GM21423 (cell line): ENCODE results near the gene CCDC57.
"Not testable (repeated sequence)": the region's sequence is repeated elsewhere in the genome, so short reads cannot be mapped to it uniquely, and the experiment has no call there.

ENCODE experiments used
- ATAC-seq: cut with Tn5 transposase; IDR thresholded peaks from one replicate; pipeline ENCODE4 v1.9.1; 2021; ENCODE audit warnings: mild to moderate bottlenecking, moderate library complexity; ENCODE audit not compliant: unreplicated experiment

Gene CCDC57

DNA sequence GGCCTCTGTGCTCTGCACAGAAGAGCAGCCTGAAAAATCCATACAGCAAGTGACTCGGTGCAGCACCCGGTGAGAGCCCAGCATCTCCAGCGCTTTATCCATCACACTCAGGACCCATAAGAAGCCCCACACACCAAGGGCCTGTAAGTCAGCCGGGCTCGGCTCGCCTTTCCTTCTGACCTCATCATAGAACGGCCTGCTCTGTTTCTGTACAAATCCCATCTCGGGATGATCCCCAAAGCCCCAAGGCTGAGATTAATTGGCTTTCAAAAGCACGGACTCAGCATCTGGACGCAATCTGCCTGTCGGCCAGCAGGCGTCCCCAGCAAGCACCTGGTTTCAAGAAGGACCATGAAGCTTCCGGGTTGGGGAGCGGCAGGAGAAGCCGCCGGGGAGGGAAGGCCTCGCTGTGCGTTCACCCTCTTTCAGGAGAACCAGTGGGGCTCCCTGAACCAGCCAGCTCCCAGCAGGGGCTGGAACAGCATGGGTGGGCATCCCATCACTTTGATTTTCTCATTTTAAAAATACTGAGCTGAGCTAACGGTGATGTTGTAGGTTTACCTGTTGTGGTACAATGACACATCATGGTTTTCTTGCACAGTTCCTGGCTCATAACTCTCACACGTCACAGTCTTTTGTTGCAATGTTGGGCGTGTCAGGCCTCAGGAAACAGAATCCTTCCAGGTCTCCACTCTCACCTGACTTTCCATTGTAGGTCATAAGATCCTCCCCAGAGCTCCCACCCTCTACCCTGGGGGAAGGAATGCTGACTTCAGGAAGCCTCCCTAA, 6.7 kb downstream of the CCDC57 start:
- peak; percentile 70 for ATAC-seq

DNA sequence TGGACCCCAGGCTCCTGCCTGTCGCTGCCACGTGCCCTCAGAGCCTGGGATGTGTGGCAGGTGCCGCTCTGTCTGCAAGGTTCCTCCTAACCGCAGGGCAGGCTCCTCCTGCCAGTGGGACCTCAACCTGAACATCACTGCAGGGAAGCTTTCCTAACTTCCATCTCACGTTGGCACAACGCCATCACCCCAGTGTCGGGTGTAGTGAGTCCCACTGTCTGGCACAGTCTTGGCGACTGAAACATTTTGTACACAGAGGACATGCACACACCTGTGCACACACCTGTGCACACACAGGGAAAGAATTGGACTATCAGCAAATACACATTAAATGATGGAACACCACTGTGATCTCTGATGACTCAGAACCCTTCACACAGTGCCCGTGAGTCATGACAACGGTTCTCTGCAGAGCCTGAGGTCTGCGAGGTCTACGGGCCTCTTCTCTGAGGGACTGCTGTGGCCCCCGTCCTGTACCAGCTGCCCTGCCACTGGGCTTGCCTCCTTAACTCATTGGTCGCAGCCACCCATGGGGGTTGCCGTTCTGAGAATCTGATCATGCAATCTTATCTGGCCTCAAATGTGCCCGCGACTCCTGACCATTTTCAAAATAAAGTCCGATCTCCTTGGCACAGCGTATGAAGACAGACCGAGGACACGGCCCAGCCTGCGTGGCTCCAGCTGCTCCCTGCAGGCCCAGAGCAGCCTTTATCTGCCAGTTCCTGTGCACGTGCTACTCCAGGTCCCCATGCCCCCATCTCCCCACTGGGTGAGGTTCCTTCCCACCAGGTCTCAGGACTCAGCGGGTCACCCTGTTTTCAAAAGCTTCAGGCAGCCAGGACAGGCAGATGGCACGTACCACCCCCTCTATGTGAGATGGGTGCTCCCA, 7.6 kb downstream of the CCDC57 start:
- no peak for ATAC-seq

DNA sequence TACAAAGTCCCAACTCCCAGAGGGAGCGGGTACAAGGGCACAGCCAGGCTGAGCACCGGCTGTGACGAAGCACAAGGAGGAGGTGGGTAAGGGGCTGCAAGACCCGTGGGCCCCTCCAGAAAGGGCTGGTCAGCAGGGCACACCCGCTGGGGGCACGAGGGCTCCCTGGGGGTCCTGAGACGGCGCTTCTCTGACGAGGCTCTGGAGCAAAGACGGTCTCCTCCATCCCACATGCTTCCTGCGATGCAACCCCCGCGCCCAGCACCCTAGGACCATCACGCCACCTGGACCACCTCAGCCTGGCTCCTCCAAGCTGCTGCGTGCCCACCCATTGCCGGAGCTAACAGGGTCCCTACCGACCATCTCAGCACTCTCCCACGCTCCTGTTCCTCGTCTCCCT, 8.7 kb downstream of the CCDC57 start:
- no peak for ATAC-seq

DNA sequence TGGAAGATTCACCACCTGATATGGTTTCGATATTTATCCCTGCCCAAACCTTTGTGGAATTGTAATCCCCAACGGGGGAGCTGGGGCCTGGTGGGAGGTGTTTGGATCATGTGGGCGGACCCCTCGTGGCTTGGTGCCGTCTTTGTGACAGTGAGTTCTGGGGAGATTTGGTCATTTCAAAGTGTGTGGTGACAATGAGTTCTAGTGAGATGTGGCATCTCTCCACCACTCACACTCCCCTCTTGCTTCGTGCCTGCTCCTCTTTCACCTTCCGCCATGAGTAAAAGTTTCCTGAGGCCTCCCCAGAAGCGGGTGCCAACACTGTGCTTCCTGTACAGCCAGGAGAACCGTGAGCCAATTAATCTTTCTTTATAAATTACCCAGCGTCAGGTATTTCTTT, 9.7 kb downstream of the CCDC57 start:
- ATAC-seq = no peak

DNA sequence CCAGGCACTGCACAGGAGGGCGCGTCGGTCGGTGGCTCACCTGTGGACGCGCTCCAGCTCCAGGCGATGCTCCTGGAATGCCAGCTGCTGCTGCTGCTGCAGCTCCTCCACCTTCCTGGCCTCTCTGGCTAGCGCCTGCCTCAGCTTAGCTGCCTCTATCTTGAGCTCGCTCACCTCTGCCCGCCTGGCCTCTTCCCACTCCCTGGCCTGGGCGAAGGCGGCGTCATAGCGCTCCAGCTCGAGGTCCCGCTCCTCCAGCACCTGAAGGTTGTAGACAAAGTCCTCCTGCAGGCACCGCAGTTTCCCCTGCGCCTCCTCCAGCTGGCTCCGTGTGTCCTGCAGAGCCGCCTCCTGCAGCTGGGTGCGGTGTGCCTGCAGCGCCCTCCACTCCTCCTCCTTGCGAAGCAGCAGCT, 11.1 kb downstream of the CCDC57 start:
- no peak for ATAC-seq

DNA sequence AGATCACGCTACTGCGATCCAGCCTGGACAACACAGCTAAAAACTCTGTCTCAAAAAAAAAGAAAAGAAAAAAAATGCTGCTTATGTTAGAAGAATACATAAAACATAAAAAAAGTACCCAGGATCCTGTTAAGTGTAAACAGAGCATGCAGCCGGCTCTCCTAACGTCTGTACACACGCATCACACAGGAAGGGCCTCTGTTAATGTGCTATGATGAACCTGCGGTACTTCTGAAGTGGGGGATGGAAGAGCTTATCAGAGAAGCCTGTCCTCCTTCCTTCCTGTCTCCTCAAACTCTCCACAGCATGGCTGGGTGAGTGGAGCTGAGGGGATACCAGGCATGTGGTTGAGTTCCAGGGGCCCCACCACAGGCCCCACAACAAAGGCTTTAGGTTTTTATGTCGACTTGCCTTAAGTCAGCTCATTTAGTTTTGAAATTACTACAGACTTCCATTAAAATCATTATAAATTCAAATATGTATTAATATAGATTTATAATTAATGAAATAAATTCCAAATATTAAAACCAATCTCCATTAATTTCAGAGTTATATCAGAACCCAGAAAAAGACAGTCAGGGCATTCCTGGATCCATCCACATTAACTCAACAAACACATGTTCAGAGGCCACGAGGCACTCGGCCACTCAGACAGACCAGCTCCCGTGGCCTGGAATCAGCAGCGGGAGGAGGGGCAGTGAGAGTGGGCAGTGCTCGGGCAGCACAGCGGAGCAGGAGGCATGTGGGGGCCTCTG, 11.7 kb downstream of the CCDC57 start:
- no peak for ATAC-seq

DNA sequence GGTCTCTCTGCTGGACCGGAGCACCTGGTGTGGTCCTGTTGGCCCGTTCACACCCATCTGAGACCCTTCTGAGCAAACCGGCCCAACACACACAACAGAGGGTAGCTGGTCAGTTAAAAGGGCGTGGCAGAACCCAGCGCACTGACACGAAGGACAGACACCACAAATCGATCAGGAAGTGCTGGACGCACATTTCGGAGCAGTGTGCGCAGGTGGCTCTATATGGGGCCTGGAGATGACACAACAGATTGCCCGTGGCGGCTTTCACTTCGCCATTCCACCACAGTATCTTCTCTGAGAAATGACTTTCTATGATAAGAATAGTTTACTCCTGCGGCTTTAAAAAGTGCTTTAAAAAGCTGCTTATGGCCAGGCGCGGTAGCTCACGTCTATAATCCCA, 12.5 kb downstream of the CCDC57 start:
- no peak for ATAC-seq

DNA sequence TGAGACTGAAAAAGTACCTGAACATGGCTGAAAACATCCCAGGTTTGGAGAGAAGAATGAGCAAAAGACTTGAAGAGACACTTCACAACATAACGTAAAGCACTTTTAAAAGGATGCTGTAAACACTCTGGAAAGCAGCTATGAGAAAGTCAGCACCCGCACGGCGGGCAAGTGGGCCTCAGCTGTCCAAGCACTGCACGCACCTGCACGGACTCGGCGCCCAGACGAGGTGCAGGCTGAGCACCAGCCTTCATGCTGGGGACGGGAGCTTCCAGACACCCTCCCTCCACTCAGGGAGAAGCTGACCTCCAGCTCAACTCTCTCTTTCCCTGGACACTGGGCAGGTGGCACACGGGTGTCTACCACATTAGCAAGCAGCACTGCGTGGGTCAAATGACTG, 13.1 kb downstream of the CCDC57 start:
- ATAC-seq = no peak

DNA sequence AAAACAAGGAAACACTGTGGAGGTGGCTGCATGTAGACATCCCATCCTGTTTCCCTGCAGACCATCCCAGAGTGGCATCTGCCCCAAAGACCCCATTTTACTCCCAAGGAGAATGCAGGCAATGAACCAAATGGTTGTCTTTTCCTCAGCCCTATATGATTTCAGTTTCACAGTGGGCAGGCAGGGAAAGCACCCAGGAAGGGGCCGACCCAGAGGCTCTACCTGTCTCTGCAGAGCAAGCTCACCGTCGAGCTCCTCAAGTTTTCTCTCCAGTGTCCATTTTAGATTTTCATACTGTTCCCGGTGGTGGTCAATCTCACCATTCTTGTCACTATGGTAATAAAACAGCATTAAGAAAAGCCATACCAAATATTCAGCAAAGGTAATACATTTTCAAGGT, 14.6 kb downstream of the CCDC57 start:
- ATAC-seq = no peak

DNA sequence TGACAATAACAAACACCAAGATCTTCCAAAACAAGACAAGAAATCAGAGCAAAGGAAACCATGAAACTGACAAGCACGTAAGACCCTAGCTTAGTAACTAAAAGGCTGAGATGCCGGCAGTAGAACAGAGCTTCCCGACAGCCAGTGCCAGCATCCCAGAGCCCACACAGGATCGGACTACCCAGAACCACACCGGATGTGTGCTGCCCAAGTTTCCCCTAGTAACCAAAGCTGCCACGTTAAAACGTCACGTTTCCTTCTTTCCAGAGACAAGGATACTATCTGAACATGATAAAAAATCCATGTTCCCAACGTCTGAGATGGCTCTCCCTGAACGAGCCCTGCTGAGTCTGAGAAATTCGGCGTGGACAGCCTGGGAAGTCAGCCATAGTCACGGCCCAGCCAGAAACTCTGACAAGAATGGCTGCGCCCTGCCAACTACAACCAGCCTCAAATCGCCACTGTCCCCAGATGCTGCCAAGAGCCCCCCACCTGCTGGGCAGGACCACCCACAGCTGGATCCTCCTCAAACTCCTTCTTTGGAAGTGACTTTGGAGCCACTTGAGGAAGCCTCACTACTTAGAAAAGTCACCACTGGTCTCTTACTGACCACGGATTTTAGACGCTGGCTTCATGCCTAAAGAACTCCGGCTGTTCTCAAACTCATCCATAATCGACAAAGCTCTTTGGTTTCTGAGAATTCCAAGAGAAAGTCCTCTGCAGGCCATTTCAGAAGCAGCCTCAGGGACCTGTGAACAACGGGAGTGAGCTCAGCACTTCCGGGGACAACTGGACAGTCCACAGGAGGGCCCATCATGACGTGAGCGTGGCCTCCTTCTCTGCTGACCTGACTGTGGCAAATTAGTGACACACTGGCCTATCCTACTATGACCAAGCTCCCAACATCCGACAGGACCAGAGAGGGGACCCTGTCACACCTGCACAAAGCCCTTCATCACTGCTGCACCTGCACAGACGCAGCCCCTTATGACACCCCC, 16.7 kb downstream of the CCDC57 start:
- ATAC-seq = no peak

DNA sequence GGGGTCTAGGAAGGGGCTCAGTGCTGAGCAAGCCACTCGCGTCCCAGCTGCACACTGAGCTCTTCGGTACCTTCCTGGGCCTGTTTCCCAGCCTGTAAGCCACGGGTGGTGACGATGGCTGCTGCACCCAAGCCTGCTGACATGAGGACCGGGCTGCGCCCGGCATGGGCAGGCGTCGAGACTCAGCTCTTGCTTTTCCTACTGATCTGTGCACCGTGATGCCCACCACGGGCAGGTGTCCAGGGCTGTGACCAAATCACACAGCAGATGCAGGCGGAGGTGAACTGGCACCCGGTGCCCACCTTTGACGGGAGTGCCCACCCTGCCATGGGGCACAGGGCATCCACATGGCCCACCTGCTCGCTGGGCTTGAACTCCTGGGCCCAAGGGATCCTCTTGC, 17.9 kb downstream of the CCDC57 start:
- ATAC-seq = no peak

DNA sequence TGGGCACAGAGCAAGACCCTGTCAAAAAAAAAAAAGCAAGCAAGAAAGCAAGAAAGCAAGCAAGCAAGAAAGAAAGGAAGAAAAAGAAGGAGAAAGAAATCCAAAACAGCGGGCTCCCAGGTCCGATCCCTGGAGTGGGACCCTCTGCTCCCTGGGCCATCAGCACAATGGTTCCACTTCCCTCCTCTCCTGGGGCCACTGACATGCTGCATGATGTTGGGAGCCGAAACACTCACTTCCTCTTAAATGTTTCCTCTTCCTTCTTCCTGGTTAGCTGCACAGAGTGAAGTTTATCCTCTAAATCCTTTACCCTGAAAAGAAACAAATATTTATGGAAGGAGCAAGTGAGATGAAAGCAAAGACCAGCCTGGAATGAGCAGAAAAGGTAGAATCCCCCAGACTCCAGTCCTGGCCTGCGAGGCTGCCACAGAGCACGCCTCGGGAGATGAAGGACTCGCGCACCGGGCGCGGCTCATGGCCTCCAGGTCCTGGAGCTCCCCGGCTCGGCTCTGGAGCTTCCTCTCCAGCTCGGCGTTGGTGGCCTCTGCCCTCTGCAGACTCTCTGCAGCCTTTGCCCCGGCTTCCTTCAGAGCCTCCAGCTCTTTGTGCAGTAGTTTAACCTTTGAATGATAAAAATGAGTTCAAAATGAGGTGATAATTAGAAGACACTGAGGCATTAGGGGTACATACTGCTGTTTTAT, 19.0 kb downstream of the CCDC57 start:
- ATAC-seq = no peak

DNA sequence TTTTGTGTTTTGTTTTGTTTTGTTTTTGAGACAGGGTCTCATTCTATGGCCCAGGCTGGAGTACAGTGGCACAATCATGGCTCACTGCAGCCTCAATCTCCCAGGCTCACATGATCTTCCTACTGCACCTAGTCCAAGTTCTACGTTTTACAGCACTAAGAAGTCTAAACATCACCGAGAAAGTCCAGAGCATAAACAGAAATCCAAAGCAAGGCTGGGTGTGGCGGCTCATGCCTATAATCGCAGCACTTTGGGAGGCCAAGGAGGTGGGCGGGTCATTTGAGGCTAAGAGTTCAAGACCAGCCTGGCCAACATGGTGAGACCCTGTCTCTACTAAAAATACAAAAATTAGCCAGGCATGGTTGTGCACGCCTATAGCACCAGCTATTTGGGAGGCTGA, 19.6 kb downstream of the CCDC57 start:
- ATAC-seq = not testable (repeated sequence)

DNA sequence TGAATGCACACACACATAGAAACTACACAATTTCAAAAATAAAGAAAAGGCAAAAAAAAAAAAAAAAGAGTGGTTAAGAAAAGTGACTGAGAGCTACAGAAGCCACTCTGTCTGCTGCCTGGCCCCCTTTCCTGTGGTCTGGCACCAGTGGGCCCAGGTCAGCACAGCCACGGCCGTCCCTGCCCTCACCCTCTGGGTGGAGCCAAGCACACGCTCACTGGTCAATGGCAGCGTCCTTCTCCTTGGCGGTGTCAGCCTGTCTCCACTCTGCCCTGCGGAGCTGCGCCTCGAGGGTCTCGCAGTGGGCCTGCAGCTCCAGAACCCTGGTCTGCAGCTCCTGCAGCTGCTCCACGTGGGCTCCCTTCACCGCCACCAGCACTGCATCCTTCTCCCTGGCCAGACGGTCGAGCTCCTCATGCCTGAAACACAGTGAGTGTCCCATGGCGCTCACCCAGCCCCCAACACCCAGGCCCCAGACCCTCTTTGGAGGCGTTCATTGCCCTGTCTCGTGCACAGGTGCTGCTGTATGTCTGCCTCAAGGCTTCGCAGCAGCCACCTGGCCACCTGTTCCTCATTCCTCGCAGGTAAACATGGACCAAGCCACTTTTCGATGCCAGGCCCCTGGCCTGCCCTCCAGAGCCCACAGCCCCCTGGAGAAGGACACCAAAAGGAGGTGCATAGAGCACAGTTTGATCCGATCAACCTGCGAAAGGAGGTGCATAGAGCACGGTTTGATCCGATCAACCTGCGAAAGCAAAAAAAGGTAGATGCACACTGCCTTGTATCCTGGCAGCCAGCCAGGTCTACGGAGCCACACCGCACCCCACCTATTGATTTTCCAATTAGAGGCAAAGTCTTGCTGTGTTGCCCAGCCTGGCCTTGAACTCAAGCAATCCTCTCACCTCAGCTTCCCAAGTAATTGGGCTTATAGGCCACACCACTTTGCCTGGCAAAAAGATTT, 24.4 kb downstream of the CCDC57 start:
- ATAC-seq = no peak

DNA sequence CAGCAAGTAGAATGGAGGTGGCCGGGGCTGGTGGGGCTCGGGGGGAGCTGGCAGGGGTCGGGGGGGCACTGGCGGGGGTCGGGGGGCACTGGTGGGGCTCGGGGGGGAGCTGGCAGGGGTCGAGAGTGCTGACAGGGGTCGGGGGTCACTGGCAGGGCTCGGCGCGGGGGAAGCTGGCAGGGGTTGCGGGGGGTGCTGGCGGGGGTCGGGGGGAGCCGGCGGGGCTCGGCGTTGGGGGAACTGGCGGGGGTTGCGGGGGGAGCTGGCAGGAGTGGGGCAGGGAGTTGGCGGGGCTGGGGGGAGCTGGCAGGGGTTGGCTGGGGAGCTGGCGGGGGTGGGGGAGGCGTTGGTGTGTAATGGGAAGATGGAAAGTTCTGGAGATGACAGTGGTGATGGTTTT, 25.1 kb downstream of the CCDC57 start:
- no peak for ATAC-seq

DNA sequence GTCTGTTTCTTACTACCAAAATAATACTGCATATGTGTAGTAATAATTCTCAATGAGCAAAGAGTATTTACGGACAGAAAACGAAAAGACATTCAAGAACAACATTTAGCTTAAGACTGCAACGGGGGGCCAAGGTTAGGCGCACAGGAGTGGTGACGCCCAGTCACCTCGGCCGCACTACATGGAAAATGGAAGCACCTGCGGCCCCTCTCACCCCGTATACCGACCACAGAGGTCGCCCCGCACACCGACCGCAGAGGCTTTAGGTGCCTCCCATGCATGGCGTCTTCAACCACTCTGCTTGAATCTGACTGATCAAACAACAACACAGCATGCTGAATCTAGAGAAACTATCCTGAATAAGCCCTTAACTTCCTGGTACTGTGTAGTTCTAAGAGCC, 26.4 kb downstream of the CCDC57 start:
- no peak for ATAC-seq

DNA sequence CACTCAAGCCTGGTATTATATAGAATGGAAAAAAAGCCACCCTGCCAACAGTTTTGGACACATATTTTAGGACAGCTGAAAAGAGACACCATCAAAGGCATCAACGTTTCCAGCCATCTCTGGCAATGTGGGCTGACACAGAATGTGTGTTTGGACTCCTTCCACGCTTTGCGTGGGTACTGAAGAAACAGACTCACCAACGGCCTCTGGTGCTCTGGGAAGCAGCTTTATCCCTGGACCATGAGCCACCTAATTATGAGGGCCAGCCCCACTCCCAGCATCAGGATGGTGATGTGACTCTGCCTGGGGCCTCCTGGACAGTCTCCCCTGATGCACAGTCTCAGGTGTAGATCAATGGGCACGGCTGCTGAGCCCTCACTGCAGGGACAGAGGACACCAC, 27.9 kb downstream of the CCDC57 start:
- no peak for ATAC-seq

DNA sequence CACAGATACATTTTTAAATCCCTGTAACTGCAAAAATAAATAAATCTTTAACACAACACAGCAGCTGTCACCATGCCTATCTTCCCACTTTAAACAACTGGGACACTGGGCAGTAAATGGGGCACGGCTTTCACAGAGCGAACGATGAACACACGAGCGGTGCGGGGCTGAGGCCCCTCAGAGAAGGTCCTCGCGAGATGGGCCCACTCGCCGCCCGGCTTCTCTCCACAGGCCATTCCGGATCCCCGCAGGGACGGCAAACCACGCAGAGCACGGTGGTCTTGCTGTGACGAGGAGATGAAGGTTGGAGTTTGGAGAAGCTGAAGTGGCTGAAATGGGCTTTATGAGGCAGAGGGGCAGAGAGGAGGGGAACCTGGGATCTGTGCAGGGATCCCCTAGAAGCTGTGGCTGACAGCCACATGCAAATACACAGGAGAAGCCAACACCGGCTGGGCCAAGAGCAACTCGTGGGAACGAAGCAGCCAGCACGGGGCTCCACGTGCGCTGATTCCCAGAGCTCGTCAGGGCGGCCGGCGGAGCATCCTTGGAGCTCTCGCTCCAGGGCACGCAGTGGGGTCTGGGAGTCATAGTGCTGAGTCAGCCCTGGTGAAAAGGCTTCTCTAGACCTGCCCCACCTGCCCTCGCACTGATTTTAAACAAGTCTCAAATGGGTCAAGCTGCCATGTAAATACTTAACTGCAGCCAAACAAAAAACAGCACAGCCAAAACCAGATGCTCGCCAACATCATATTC, 31.7 kb downstream of the CCDC57 start:
- no peak for ATAC-seq
